ENCODE results near the gene TET3.
A peak's percentile ranks its signal among the peaks of the same experiment; 100 is the strongest.

Gene TET3

DNA sequence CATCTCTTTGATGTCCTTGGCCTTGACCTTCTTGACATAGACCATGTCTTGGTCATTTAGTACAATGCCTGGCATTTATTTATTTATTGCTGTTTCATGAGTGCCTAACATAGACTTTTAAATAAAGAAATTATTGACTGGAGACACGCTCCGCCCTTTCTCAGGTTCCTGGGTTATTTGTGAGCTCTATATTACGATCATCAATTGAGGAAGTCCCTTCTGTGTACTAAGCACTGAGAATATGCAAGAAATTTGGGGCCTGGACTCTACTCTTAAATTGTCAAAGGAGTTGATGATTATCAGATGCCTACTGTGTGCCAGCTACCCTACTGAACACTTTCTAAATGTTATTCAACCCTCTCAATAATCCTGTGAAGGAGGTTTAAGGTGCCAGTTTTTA, 19.7 kb upstream of the TET3 start:
- no peak for DNase-seq

DNA sequence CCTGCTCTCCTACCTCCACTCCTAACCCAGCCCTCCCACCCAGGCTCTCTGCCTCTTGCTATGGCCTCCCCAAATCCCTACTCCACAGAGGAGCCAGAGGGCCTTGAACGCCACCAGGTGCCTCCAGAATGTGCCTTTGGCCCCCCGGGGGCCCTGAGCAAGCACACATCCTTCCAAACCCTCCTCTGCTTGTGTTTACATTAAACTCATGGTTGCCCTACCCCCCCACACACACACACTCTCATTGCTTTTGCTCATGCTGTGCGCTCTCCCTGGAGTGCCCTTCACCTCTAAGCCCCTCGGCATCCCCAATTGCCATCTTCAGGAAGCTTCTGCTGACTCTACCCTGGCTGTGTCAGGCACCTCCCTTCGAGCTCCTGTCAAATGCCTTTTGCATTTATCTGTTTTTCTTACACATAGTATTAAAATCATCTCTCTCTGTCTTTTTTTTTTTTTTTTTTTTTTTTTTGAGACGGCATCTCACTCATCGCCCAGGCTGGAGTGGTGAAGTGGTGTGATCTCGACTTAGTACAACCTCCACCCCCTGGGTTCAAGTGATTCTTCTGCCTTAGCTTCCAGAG, 16.3 kb upstream of the TET3 start:
- no peak for DNase-seq

DNA sequence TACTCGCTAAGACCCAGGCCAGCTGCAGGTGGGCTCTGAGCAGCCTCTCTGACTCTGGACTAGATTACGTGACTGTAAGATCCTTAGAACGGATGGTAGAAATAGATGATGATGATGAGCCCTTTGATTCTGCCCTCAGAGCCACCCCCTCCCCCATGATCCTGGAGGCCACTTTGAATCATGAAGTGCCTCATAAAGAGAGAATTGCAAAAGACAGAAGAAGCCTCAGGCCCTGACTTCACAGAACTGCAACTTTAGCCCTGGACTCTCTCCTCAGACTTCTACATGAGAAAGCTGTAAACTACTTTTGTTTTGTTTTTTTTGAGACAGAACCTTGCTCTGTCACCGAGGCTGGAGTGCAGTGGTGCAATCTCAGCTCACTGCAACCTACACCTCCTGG, 15.4 kb upstream of the TET3 start:
- peak; percentile 10 to 26 for DNase-seq

DNA sequence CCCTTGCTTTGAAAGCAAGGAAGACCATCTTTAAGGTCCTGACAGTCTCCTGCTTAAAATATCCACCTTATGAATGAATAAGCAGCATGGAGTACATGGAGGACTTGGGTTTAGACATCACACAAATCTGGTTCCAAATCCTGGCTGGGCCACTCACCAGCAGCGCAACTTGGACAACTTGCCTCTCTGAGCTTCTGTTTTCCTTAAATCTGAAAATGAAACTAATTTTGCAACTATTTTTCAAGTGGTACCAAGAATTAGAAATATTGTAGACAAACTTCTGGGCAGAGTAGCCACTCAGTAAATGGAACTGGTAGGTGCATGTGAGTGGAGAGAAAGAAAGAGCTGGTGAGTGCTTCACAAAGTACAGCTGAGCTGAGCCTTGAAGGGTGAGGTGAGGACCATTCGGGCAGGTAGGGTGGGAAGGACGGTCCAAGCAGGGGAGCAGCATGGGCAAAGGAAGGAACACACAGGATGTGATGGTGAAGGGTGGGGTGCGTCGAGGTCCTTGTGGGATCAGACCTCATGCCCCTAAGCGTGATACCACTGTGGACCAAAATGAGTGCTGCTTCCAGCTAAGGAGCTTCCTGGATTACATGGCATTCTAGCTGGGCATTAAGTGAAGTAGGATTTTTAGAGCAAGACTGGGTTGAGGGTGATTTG, 14.4 kb upstream of the TET3 start:
- DNase-seq = peak in 1 of 2 donors; percentile 19

DNA sequence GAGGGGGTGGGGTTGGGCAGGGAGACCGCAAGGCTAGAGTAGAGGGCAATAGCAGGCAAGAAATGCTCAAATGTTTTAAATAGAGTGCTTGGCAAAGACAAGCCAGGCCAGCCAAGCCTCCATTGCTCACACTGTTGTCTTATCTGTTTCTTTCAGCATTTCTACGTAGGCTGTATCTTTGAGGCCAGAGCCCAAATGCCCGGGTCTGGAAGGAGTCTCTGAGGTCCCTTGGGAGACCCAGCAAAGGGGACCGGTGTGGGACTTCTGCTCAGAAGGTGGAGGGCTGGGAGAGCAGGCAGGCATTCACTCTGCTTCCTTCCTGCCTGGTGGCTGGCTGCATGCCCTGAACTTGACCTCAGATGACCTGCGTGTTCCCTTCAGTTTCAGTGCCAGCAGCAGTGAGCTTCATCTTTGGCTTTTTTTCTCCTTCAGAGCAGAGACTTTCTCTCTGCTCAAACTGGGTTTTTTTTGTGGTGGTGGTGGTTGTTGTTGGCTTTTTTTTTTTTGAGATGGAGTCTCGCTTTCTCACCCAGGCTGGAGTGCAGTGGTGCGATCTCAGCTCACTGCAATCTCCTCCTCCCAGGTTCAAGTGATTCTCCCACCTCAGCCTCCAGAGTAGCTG, 13.7 kb upstream of the TET3 start:
- peak; percentile 39 to 52 for DNase-seq

DNA sequence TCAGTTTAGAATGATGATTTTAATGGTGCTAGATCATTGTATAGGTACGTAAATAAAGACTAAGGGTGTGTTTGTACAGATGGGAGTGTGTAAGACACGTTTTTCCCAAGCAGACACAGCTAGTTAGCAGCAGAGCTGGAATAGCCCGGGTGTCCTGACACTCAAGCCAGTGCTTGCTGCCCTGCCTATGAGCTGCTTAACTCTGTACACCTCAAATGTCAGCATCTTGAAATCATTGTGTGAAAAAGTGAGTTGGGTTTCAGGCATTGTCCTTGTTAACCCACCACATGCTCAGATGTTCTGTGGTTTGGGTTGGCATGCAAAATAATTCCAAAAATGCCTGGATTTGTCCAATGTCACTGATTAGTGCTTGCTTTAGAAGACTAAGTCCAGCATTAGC, 13.0 kb upstream of the TET3 start:
- no peak for DNase-seq

DNA sequence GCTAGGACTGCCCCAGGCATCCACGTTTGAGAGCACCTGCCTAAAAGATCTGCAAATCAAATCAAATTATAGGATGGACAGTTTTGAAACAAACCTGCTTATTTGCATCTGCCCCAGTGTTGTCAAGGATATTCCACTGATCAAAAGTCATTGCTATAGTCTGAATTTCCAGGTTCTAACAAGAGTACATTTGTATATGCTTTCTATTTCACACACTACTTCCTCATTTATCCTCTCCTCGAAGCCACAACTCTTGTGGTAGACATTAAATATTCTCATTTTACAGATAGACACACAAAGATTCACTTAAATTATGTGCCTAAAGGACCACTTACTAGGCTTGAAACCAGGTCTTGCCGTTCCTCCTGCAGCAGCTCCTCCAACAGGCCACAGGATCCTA, 11.9 kb upstream of the TET3 start:
- DNase-seq = peak in 1 of 2 donors; percentile 15

DNA sequence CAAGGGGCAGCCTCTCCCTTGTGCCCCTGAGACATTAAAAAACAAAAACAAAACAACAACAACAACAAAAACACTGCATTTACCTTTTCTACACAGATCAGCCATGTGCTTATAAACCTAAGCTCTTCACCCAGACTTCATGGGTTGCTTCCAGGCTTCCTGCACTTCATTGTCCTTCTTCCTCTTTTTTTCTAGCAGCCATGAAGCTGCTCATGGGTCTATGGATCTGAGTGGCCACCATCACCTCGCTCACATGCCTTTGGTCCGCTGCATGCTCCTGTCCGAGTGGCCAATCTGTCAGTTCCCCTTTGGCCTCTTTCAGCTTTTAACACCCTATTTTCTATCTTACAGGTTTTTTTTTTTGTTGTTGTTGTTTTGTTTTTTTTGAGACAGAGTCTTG, 9.0 kb upstream of the TET3 start:
- DNase-seq = peak in 1 of 2 donors; percentile 47

DNA sequence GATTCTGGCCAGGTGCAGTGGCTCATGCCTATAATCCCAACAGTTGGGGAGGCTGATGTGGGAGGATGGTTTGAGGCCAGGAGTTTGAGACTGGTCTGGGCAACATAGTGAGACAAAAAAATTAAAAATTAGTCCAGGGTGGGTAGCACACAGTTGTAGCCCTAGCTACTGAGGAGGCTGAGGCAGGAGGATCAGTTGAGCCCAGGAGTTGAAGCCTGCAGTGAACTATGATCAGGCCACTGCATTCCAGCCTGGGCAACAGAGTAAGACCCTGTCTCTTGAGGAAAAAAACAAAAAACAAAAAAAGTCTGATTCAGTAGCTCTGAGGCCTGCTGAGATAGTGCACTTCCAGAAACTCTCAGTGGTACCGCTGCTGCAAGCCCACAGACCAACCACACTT, 7.9 kb upstream of the TET3 start:
- no peak for DNase-seq

DNA sequence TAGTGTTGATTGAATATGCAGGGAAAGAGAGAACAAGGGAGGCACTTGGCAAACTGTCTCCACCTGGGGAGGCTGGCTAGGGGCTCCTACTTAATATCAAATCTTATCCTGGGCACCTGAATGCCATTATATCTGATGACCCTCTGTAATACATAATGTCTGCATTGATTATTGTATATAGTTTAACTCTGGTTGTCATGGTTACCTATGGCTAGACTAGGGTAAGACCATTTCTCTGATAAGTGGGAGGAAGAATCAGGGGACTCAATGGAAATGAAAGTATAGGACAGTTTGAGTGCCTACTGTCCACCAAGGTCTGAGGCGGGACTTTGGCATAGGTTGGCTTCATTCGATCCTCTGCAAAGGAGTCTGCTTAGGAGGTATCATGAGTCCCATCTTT, 7.2 kb upstream of the TET3 start:
- DNase-seq = no peak

DNA sequence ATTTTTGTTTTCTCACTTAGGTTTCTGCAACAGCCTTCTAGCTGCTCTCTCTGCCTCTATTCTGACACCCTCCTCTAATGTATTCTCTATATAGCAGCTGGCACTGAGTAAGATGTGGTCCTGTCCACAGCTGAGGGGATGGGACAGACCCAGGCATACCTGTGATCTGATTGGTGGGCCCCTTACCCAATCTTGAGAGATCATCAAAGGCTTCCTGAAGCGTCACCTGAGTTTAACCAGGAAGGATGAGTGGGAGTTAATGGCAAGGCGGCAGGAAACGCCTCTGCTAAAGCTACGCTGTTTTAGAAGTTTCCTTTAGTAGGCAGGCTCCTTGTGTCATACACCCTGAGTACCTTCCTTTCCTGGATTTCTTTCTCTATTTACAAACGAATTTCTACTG, 5.7 kb upstream of the TET3 start:
- DNase-seq = peak; percentile 16 to 35

DNA sequence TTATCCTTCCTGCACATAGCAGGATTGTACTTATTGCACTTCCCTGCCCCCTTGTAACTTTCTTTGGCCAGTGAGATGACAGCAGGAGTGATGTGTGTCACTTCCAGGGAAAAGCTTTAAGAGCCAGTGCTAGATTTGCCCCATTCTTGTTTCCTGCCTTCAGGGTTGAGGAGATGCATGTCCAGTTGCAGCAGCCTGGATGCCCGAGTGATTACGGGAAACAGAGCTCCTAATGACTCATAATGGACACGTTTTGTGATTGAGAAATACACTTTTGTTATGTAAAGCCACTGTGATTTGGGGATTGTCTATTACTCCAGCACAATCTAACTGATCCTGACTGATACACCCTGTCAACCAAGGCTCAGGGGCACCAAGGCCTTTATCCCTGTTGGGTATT, 5.0 kb upstream of the TET3 start:
- peak; percentile 72 to 82 for DNase-seq

DNA sequence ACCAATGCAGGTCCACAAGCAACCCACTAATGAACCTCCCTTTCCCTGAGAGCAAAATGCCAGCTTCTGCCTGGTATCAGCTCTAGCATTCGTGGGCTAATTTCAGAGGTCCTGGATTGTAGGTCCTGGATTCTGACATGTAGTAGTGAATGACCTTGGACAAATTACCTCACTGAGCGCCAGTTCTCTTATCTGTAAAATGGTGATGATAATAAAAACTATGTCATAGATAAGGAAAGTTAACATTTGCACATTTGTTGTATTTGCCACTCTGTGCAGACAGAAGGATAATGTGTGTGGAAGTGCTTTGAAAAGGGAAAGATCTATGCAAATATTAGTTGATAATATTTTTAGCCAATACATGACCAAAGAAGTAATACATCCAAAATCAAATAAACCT, 4.1 kb upstream of the TET3 start:
- no peak for DNase-seq

DNA sequence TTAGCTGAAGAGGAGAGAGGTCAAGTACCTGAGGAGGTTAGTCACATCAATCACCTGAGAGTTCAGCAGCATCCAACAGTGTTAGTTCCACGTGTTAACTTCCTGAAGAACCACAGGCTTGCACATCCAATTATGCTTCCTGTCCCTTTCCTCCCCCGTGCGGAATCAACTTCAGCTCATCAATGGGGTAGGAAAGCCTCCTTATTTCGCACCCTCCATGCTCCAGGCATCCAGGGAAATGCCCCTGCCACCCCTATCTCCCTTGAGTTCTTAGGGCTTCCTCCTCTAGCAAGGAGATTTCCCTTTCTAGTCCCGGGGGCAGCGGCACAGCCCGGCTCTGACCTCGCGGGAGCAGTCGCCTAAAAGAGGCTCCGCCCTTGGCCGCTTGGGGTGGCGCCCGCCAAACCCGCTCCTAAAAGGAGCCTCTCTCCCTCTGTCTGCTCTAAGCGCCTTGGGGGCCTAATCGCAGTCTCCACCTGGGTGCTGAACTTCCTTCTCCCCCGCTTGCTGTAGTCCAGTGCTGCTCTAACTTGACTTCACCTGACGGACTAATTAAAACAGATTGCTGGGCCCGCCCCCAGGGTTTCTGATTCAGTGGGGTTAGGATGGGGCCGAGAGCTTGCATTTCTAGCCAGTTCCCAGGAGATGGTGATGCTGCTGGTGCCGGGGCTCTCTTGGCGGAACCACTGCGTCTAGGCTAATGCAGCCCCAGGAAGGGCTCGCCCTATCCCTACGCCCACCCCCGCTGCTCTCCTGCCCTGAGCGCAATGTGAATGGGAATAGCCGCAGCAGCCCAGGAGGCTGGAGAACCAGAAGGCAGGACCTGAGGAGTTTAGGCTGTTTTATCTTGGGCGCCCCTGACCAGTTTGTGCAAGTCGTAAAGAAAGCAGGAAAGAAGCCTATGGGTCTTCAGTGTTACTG, 3.4 kb upstream of the TET3 start:
- DNase-seq = peak; percentile 56 to 57

DNA sequence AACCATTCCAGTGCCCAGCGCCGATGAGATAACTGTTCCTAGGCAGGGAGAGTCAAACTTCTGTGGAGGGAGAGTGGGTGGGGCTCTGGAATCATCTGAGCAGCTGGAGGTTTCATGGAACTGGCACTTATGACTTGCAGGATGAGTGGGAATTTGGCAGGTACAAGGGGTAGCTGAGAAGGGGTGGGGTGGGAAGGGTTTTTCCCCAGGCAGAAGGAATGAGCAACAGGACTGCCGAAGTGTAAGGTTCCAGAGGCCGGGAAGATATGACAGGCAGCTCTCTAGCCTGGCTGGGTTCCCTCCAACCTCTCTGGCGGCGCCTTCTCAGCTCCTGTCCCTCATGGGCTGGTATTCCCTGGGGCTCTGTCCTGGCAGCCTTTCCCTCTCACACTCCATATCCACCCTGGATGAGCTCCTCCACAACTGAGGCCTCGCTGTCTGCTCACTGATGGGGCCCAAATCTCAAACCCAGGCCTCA, 2.5 kb upstream of the TET3 start:
- DNase-seq = no peak

DNA sequence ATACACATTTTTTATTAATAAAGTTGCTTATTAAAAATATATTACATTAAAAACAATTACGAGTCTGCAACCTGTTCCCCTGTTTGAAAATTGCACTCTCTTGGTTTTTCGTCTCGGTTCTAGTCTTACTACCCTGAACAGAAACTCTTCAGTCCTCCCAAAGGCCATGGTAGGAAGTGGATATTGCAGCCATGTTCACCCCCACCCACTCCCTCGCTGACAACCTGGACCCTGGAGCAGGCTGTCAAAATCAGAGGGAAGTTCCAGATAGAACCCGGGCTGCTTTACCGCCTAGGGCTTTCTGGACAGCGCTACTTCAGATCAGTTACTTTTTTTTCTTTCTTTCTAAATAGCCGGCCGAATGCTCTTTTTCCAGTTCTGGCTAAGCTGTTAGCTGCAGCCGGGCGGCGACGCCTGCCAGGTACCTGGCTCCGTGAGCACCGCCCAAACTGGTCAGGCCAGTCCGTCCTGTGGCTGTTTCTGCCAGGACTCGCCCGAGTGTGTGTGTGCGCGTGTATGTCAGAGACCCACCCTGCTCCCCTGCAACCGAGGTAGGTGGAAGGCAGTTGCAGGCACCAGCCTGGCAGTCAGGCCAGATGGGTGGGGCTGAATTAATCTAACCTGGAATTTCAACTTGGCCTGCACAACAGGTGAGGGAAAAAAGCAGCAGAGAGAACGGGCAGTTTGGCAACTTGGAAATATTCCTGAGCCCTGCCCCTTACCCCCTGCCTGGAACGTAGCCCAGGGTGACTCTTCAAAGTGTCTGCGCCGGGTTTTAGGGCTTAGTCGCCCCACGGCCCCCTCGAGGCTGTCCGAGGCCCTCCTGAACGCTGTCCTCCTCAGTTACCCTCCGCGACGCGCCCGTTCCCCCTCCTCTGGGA, 1.1 kb upstream of the TET3 start:
- peak; percentile 69 to 87 for DNase-seq

DNA sequence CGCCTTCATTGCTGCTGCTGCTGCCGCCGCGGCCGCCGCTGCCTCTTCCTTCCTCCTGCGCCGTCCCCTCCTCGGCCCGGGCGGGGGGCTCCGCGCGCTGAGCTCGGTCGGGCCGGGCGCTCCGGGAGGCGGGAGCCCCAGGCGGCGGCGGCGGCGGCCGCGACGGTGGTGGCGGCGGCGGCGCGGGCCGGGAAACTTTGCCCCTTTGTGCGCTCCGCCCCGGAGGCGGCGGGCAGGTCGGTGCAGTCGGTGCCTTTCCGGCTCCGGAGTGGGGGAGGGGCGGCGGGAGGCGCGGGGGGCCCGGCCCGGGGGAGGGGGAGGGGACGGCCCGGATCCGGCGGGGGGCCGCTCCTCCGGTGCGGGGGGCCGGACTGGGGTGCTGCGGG, 205 bp downstream of the TET3 start:
- no peak for DNase-seq

DNA sequence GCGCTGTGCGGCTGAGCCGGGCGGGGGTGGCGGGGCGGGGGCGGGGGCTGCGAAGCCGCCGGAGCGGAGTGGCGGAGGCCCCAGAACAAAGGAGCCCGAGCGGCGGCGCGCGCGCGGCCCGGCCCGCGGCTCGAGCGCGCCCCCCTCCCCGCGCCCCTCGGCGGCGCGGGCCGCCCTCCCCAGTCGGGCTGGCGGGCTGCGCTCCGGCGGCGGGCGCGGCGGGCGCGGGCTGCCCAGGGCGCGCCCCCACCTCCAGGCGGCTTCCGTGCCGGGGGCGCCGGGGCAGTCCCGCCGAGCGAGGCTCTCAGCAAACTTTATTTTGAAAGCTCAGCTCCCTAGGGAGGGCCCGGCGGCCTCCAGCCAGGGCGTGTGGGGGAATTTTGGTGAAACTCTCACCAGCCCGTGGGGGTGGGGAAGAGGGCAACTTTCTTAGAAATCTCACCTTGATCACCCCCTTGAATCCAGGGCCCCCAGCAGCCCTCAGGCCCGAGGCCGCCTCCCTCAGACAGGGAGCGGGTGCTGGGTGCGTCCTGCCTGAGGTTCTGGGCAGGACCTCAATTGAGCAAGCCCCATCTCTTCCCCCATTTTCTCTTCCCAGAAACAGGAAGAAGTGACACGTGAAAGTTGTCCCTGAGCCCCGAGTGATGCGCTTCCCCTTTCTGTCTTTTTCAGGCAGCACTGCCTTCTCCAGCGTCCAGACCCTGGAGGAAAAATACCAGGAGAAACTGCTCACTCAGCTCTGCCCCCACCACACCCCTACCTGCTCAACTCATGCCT, 786 bp downstream of the TET3 start:
- DNase-seq = peak; percentile 93 to 94

DNA sequence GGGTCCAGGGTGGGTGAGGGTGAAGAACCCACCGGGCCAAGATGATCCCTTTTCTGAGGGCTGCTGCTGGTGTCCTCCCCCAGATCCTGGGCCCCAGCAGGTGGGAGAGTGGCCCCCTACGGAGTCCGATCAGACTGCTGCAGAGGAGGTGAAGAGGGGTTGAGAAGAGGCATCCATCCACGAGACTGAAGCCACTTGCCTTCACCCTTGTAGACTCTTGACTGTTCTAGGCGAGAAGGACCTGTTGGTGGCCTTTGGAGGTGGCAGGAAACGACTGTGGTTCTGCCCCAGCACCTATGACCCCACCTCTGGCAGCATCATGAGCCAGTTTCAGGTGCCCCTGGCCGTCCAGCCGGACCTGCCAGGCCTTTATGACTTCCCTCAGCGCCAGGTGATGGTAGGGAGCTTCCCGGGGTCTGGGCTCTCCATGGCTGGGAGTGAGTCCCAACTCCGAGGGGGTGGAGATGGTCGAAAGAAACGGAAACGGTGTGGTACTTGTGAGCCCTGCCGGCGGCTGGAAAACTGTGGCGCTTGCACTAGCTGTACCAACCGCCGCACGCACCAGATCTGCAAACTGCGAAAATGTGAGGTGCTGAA, 1.5 kb downstream of the TET3 start:
- DNase-seq = no peak

DNA sequence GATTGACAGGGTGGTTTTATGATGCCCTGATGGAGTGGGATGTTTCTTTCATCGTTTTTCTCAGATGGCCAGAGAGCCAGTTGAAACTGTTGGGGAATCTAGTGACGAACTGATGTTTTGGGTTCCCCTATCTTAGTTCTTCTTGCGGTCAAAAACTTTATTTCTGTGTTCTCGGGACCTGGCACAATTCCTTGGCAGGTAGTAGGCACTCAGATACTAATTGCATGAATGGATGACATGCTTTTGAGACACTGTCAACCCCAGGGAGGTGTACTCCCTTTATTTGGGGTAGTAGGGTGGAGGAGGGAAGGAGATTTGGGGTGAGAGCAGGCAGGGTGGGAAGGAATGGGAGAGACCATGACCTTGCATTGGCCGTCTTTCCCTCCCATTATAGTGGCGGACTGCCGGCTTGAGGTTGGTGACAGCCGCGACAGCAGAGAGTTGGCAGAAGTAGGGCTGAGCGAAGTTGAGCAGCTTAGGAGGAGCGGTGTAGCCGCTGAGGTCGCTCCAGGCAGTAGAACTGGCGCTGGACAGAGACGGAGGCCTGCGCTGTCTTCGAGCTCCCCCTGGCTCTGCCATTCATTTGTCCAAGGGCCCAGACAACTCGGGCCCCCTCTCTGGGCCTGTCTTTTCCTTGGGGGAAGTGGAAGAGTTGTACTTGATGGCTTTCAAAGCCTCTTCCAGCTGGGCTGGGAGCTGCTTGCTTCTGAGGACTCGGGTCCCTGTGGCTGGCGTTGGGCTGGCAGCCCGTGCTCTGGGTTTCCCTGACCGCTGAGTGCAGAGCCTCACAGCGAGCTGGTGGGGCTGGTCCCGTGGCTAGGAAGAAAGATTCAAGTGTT, 2.6 kb downstream of the TET3 start:
- DNase-seq = peak; percentile 51 to 72
